Left ventricle myocardium superior (tissue), 1 donor: ENCODE results near the gene ZBTB7C. TPM values are rescaled to one million over a fixed set of nuclear protein-coding genes. Genes with fewer than 3 reads are reported as not detected.

ENCODE experiments used
- ATAC-seq: fragments of 200-7000 bp; cut with Tn5 transposase; one replicate; pipeline ENCODE4 v1.9.1; 2020; ENCODE audit warnings: mild to moderate bottlenecking, moderate library complexity
- DNase-seq: peaks from one replicate; pipeline ENCODE4 v3.0.0-alpha.2; 2020
- intact Hi-C: fragments of 100-400 bp; cut with micrococcal nuclease; formaldehyde crosslinking; loops from one replicate; pipeline ENCODE4 v1.11.0; 2022
- total RNA-seq: library from RNA; stranded (reverse); fragmentation: NEBNext Ultra II Directional; extraction: Animal tissue kit (Norgen Biotek cat#: 25700); gene quantifications from one replicate; pipeline ENCODE4 v1.2.1, GENCODE V29; 2021
- donor health status: DM: no; HTN: yes; CAD: no; lungs with severe emphysema.

Gene ZBTB7C
- total RNA-seq, 1 donor from 2014 or later, result 2.1 TPM

GRCh38 chr18:48029296-48029986 is 379.7 kb downstream of the ZBTB7C start:
- intact Hi-C loops, result no loop called here
- ATAC-seq (no peak), DNase-seq (no peak)

DNA sequence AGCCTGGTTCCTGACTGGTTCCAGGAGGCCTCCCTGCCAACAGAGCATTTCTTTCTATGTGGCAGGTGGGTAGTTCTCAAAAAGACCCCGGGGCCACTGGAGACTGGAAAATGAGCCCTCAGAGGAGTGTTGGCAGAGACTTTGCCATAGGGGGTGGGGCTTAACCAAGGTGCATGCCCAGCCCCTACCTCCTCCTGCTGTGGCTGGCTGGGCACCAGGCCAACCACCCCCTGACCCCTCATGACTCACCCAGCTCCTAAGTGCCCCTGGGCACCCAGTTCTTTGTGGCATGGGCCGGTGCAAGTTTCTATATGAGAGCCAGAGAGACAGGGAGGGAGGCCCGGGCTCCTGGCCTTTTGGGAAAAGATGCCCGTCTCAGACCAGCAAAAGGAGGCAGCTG is 380.5 kb downstream of the ZBTB7C start:
- no peak for ATAC-seq
- no peak for DNase-seq
- intact Hi-C loops, result no loop called here

GRCh38 chr18:48028081-48028480 is 381.1 kb downstream of the ZBTB7C start:
- no peak for DNase-seq
- intact Hi-C loops, result no loop called here
- no peak for ATAC-seq

DNA sequence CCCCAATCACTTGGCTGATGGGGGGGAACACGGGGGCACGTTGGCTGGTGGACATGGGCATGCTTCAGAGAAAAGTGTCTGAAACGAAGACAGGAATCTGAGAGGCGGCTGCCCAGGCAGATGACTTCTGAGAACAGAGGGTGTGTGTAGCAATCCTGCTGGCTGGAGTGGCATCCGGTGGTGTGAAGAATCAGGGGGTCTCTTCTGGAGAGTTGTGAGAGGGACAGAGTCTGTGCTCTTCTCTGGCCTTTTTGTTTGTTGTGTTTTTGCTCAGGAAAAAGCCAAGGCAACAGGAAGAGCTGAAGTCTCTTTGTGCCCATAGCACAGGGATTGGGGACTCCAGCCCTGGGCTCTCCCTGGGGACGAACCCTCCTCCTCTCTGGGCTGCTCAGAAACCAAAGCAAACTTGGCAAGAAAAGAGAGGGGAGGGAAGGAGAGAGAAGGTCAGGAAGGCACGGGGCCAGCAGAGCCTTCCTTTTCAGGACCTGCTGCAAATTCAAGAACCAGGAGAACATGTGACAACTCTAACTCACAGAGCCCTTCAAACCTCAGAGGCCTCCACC is 381.7 kb downstream of the ZBTB7C start:
- intact Hi-C loops, result no loop called here
- no peak for DNase-seq
- ATAC-seq, result peak; percentile 21

GRCh38 chr18:48026216-48026615 is 383.0 kb downstream of the ZBTB7C start:
- DNase-seq (no peak), ATAC-seq (no peak)
- intact Hi-C loops, result no loop called here

DNA sequence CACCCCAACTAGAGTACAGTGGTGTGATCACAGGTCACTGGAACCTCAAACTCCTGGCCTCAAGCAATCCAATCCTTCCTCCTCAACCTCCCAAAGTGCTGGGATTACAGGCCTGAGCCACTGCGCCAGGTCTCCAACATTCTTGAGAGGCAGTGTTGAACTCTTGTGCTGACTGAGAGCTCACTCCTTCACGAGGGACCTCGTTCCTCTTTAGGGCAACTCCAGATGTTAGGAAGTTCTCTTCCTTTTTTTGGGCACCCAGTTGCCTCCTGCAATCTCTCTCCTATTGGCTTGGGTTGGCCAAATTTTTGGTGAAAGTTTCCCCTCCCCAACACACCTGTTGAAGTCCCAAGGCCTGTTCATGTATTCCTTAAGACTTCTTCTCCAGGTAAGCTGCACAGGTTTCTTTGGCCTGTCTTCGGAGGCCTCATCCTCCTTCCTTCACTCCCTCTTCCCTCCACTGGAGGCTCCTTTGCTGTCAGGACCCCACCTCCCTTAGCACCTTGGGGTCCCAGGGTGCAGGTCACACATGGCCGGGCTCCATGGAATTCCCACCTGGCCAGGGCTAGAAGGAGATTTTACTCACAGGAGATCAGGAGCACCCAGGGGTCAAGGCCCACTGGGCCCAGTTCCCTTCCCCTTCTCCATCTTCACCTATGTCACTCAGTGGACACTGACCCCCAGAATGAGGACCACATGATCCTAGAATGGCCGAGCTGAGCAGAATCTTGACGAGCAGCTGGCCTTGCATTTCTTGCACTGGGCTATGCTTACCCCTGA is 384.1 kb downstream of the ZBTB7C start:
- intact Hi-C loops, result loop anchor here (5.0 kb wide), 1 partner anchor 253 kb away; no protein-coding TSS in a partner anchor
- ATAC-seq, result no peak

DNA sequence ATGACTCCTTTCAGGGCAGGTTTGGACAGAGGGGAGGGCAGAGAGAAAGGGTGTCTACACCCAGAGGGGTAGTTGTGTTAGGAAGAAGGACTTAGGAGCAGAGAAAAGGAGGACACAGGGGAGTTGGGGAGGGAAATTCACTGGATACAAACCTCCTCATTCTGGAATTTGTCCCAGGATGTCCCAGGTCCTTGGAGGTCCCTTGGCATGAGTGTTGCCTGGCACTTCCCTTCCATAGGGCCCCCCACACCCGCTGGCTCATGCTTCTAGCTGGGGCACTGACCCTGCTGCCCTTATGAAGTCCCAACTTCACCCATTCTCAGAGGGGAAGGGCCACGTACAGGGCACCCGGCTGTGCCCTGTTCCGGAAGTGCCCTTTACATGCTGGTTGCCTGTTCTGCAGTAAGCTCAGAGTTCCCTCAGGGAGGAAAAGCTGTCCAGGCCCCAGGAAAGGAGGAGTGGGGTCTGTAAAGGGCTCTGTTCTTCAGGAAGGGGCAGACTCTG is 385.1 kb downstream of the ZBTB7C start:
- no peak for ATAC-seq
- DNase-seq, result no peak
- intact Hi-C loops, result loop anchor here (5.0 kb wide), 1 partner anchor 252 kb away; no protein-coding TSS in a partner anchor

More for the DNA sequence above, 384.1 kb downstream of the ZBTB7C start:
- DNase-seq, result no peak

DNA sequence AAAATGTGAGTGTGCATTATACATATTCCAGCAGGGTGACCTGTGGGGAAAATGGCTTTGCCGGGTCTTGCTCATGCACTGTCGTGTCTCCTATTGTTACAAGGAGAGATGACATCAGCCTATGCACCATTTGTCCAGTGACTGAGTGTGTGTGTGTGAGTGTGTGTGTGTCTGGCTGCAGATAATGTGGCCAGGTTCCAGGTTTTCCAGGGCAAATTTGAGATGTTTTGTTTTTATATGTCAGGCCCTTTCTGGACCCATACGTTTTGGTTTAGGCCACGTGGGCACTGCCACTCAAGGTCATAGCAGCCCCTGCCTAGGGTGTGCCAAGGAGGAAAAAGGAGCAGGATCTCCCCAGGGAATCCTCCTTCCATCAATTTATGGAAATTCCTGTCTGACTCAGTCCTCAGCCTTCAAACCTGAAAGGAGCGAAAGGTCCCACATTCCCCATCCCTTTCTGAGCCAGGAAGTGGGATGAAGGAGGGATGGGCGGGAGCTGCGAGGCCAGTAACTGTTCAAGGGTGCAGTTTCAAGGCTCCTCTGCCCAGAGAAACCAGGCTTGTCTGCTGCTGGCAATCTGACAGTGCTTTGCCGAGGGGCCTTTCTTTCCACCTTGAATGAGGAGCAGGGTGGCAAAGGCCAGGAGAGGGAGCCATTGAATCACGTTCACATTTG is 385.7 kb downstream of the ZBTB7C start:
- intact Hi-C loops, result loop anchor here (5.0 kb wide), 1 partner anchor 251 kb away; no protein-coding TSS in a partner anchor
- no peak for DNase-seq
- peak; percentile 49 for ATAC-seq

DNA sequence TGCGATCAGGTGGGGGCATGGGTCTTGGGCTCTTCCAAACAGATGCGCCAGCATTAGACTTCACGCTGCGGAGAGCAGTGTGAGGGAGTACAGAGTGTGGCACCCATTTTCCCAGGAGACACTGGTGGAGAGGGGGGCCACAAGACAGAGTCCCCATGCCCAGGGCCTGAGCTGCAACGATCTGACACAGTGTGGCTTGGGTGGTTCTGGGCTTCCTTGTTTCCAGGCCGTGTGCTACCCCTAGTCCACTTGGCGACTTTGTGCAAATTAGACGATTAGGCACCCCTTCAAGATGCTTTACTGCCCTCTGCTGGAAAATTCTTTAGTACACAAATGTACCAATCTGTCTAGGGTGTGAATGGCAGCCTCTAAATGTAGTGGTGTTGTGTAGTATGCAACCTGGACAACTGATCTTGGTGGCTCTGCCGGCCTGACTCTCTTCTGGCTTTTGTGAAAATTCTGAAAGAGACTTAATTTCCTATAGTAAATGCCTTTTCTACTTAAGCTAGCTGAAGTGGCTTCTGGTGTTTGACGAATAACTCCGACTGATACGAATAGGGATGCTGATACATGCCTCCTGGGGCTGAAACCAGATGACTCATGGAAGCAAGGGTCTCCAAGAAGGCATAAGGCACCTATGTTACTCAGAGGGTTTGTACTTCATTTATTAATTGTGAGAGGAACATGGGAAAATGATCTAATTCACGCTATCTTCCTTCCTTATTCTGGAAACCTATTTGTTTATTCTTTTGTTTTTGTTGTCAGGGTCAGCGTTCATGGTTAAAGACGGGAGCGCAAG is 386.5 kb downstream of the ZBTB7C start:
- ATAC-seq (peak; percentile 76), DNase-seq (no peak)
- intact Hi-C loops, result loop anchor here (5.0 kb wide), 1 partner anchor 250 kb away; no protein-coding TSS in a partner anchor

GRCh38 chr18:48022021-48022420 is 387.2 kb downstream of the ZBTB7C start:
- no peak for DNase-seq
- ATAC-seq, result no peak
- intact Hi-C loops, result loop anchor here (5.0 kb wide), 1 partner anchor 250 kb away; no protein-coding TSS in a partner anchor

- intact Hi-C loops, result loop anchor here (5.0 kb wide), 1 partner anchor 249 kb away; no protein-coding TSS in a partner anchor
- no peak for DNase-seq
- no peak for ATAC-seq
These were observed 387.8 kb downstream of the ZBTB7C start for GRCh38 chr18:48021273-48021914.

DNA sequence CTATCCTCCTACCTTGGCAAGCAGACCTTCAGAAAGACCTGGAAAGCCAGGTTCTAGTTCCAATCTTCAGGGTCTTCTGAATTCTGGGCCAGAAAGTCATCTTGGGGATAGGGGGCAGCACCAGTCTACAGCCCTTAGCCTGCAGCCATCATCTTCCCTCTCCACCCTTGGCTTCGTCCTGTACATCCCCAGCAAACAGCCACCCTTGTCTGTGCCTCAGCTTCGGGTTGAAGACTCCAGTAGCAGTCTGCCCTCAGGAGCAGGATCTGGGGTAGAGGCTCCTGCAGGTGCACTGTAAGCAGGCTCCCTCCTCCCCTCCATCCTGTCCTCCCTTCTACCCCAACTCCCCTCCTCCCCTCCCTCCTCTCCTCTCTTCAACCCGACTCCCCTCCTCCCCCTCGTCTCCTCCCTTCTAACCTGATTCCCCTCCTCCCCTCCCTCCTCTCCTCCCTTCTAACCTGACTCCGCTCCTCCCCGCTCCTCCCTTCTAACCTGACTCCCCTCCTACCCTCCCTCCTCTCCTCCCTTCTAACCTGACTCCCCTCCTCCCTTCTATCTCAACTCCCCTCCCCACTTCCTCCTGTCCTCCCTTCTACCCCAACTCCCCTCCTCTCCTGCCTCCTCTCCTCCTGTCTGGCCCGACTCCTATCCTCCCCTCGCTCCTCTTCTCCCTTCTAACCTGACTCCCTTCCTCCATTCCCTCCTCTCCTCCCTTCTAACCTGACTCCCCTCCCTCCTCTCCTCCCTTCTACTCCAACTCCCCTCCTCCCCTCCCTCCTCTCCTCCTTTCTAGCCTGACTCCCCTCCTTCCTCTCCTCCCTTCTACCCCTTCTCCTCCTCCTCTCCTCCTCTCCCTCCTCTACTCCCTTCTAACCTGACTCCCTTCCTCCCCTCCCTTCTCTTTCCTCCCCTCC is 388.6 kb downstream of the ZBTB7C start:
- intact Hi-C loops, result loop anchor here (5.0 kb wide), 1 partner anchor 248 kb away; no protein-coding TSS in a partner anchor
- DNase-seq, result no peak

DNA sequence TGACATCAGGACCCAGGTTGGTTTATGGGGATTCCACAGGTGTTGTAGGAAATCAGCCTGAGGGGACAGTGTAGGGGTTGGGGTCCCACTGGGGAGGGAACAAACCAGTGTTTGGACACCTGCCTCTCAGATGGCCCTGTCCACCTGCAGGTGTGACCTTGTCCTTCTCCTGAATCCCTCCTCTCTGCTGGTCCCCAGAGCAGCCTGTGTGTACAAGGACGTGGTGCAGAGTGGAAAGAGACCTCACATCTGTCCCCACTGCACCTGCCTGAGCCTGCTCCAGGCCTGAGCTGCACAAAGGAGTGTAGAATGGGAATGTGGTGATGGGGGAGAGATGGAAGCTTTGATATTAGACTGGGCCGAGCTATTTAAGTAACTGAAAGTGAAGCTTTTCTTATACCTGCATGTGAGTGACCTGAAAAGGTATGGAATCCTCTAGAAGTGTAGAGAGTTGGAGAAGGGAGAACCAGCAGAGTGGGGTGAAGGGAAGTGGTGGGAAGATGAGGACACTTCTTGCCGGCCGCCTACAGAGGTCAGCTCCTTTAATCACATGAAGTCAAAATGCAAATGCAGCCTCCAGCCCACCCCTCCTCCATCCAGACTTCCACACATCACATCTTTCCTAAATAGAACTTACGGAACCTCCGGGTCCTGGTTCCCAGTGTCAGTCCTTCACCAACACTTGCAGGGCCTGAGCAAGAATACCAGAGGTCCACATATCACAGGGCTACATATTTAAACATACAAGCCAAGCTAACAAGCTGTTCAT is 389.4 kb downstream of the ZBTB7C start:
- DNase-seq (no peak), ATAC-seq (no peak)
- intact Hi-C loops, result loop anchor here (5.0 kb wide), 1 partner anchor 247 kb away; no protein-coding TSS in a partner anchor

More for the DNA sequence above, 388.6 kb downstream of the ZBTB7C start:
- ATAC-seq, result no peak

GRCh38 chr18:48018851-48019250 is 390.3 kb downstream of the ZBTB7C start:
- ATAC-seq (no peak), DNase-seq (no peak)
- intact Hi-C loops, result no loop called here

GRCh38 chr18:48017635-48018034 is 391.5 kb downstream of the ZBTB7C start:
- no peak for DNase-seq
- intact Hi-C loops, result no loop called here
- no peak for ATAC-seq

DNA sequence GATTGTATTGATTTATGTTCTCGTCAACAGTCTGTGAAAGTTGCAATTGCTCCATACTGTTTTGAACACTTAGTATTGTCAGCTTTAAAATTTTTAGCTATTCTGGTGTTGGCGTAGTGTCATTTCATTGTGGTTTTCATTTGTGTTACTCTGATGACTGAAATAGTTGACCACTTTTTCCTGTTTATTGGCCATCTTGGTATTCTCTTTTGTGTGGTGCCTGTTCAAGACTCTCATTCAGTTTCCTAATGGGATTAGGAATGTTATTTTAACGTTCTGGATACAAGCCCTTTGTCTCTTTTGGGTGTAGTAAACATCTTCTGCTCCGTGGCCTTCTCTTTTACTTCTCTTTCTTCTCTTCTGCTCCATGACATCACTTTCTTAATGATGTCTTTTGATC is 396.0 kb downstream of the ZBTB7C start:
- no peak for DNase-seq
- intact Hi-C loops, result no loop called here
- ATAC-seq, result no peak
